Trophoblast cell (in vitro differentiated cells and primary cell): ENCODE measurements around the gene POU6F2.

Experiments used
- DNase-seq, 2 donors: peaks; one replicate each; pipeline ENCODE4 v3.0.0-alpha.2; 2016
- H2AFZ ChIP-seq: 2 replicates; pipeline ENCODE4 v1.6.1; 2013; ENCODE audit warnings: low read length, moderate library complexity, mild to moderate bottlenecking; ENCODE audit not compliant: insufficient read depth, poor library complexity
- H2AK5ac ChIP-seq: 2 replicates; pipeline ENCODE4 v1.6.1; 2013; ENCODE audit warnings: mild to moderate bottlenecking, low read length
- H2BK120ac ChIP-seq: 2 replicates; pipeline ENCODE4 v1.6.1; 2013; ENCODE audit warnings: low read length, mild to moderate bottlenecking, moderate library complexity; ENCODE audit not compliant: insufficient read depth, poor library complexity
- H2BK12ac ChIP-seq: 2 replicates; pipeline ENCODE4 v1.6.1; 2013; ENCODE audit warnings: mild to moderate bottlenecking, low read length, moderate library complexity
- H2BK5ac ChIP-seq: 2 replicates; pipeline ENCODE4 v1.6.1; 2013; ENCODE audit warnings: low read length, low read depth, moderate library complexity, mild to moderate bottlenecking; ENCODE audit not compliant: poor library complexity
- H3K14ac ChIP-seq: 2 replicates; pipeline ENCODE4 v1.6.1; 2013; ENCODE audit warnings: mild to moderate bottlenecking, low read length
- H3K18ac ChIP-seq: 2 replicates; pipeline ENCODE4 v1.6.1; 2013; ENCODE audit warnings: mild to moderate bottlenecking, low read length
- H3K23ac ChIP-seq: 2 replicates; pipeline ENCODE4 v1.6.1; 2013; ENCODE audit warnings: low read length
- H3K27ac ChIP-seq: 2 replicates; pipeline ENCODE4 v1.5.1; 2013; ENCODE audit warnings: low read depth, mild to moderate bottlenecking, inconsistent platforms, low read length, moderate library complexity
- H3K27me3 ChIP-seq: 2 replicates; pipeline ENCODE4 v1.6.1; 2013; ENCODE audit warnings: inconsistent platforms, mild to moderate bottlenecking, low read length, moderate library complexity; ENCODE audit not compliant: insufficient read depth
- H3K36me3 ChIP-seq, 2 experiments: 1 replicate in 1 of 2; 2 replicates in 1 of 2; pipeline ENCODE4 v1.6.1; 2013; ENCODE audit warnings: low read length in 2 of 2, mild to moderate bottlenecking in 2 of 2, moderate library complexity in 1 of 2; ENCODE audit not compliant: insufficient read depth in 2 of 2, control insufficient read depth in 1 of 2
- H3K4ac ChIP-seq: 2 replicates; pipeline ENCODE4 v1.6.1; 2013; ENCODE audit warnings: low read depth, mild to moderate bottlenecking, low read length, moderate library complexity
- H3K4me1 ChIP-seq, 2 experiments: 1 replicate in 1 of 2; 2 replicates in 1 of 2; pipeline ENCODE4 v1.6.1; 2013; ENCODE audit warnings: low read length in 2 of 2, mild to moderate bottlenecking in 2 of 2, moderate library complexity in 1 of 2; ENCODE audit not compliant: insufficient read depth in 2 of 2, control insufficient read depth in 1 of 2
- H3K4me2 ChIP-seq: 2 replicates; pipeline ENCODE4 v1.6.1; 2013; ENCODE audit warnings: inconsistent platforms, mild to moderate bottlenecking, low read length, moderate library complexity
- H3K4me3 ChIP-seq: 2 replicates; pipeline ENCODE4 v1.5.1; 2013; ENCODE audit warnings: mild to moderate bottlenecking, low read depth, low read length, inconsistent platforms
- H3K79me1 ChIP-seq: one replicate; pipeline ENCODE4 v1.6.1; 2013; ENCODE audit warnings: low read length
- H3K79me2 ChIP-seq: 2 replicates; pipeline ENCODE4 v1.6.1; 2013; ENCODE audit warnings: low read length, mild to moderate bottlenecking; ENCODE audit not compliant: control insufficient read depth, insufficient read depth, poor library complexity
- H3K9ac ChIP-seq: 2 replicates; pipeline ENCODE4 v1.6.1; 2013; ENCODE audit warnings: mild to moderate bottlenecking, low read length
- H3K9me3 ChIP-seq: 2 replicates; pipeline ENCODE4 v1.6.1; 2013; ENCODE audit warnings: low read depth, mild to moderate bottlenecking, control low read depth, inconsistent platforms, low read length; ENCODE audit not compliant: insufficient read depth
- H4K12ac ChIP-seq: 2 replicates; pipeline ENCODE4 v1.6.1; 2013; ENCODE audit warnings: low read depth, mild to moderate bottlenecking, low read length, moderate library complexity
- H4K8ac ChIP-seq: 2 replicates; pipeline ENCODE4 v1.6.1; 2013; ENCODE audit warnings: low read depth, mild to moderate bottlenecking, low read length, moderate library complexity
- H4K91ac ChIP-seq: one replicate; pipeline ENCODE4 v1.6.1; 2013; ENCODE audit warnings: low read depth, mild to moderate bottlenecking, low read length, moderate library complexity
- WGBS: extraction: QIAGEN DNeasy Blood & Tissue Kit; methylation state at CpG from one replicate; pipeline ENCODE4 v1.1.7; 2013; ENCODE audit warnings: missing lambda C conversion rate; ENCODE audit not compliant: insufficient read length, insufficient coverage; ENCODE audit errors: extremely low coverage; 5-methylcytosine and 5-hydroxymethylcytosine counted together

The POU6F2 gene

GRCh38 chr7:39291628-39292410 is 314.1 kb downstream of the POU6F2 start:
- no peak overlapping the region for H3K4me3 ChIP-seq
- no peak overlapping the region for H2BK120ac ChIP-seq
- H3K4me2 ChIP-seq = no peak overlapping the region
- H4K91ac ChIP-seq = no peak overlapping the region
- no peaks in the 10 kb centered on the region for H3K79me1 ChIP-seq
- H2BK5ac ChIP-seq = no peak overlapping the region
- H3K4ac ChIP-seq = no peak overlapping the region
- no peak for DNase-seq
- no peaks in the 10 kb centered on the region for H3K79me2 ChIP-seq
- no peak overlapping the region for H3K18ac ChIP-seq
- no peak overlapping the region for H4K12ac ChIP-seq
- no peak overlapping the region for H3K14ac ChIP-seq
- H3K36me3 ChIP-seq = no peaks in the 10 kb centered on the region
- no peak overlapping the region for H2BK12ac ChIP-seq
- peaks cover 1% of the 10 kb centered on the region for H3K9me3 ChIP-seq
- no CpG with 5 or more reads among the region's 10 CpGs for whole genome bisulfite sequencing
- H3K27ac ChIP-seq = no peak overlapping the region
- no peaks in the 10 kb centered on the region for H3K4me1 ChIP-seq
- no peaks in the 10 kb centered on the region for H3K27me3 ChIP-seq
- H3K9ac ChIP-seq = no peak overlapping the region
- no peak overlapping the region for H2AK5ac ChIP-seq
- H3K23ac ChIP-seq = no peak overlapping the region
- no peak overlapping the region for H4K8ac ChIP-seq
- no peak overlapping the region for H2AFZ ChIP-seq

GRCh38 chr7:39293056-39293823 is 315.5 kb downstream of the POU6F2 start:
- Histone ChIP-seq H3K79me2 (no peaks in the 10 kb centered on the region), H4K91ac (no peak overlapping the region), H3K4me3 (no peak overlapping the region), H3K9me3 (peaks cover 1% of the 10 kb centered on the region), H3K36me3 (no peaks in the 10 kb centered on the region), H2BK120ac (no peak overlapping the region), H3K4me1 (no peaks in the 10 kb centered on the region), H3K4me2 (no peak overlapping the region), H3K79me1 (no peaks in the 10 kb centered on the region), H3K4ac (no peak overlapping the region), H2AFZ (no peak overlapping the region), H3K14ac (no peak overlapping the region), H3K23ac (no peak overlapping the region), H3K27ac (no peak overlapping the region), H2AK5ac (no peak overlapping the region), H3K9ac (no peak overlapping the region), H2BK5ac (no peak overlapping the region), H4K12ac (no peak overlapping the region), H4K8ac (no peak overlapping the region), H3K18ac (no peak overlapping the region), H3K27me3 (no peaks in the 10 kb centered on the region), H2BK12ac (no peak overlapping the region)
- DNase-seq = no peak
- WGBS = no CpG with 5 or more reads among the region's 26 CpGs

GRCh38 chr7:39294022-39294421 is 316.3 kb downstream of the POU6F2 start:
- Histone ChIP-seq H3K79me1 (no peaks in the 10 kb centered on the region), H3K27me3 (no peaks in the 10 kb centered on the region), H3K4me2 (no peak overlapping the region), H3K27ac (no peak overlapping the region), H3K9me3 (peaks cover 1% of the 10 kb centered on the region), H2BK5ac (no peak overlapping the region), H2BK120ac (no peak overlapping the region), H3K23ac (no peak overlapping the region), H2BK12ac (no peak overlapping the region), H3K4me1 (no peaks in the 10 kb centered on the region), H3K36me3 (no peaks in the 10 kb centered on the region), H3K14ac (no peak overlapping the region), H3K4ac (no peak overlapping the region), H3K4me3 (no peak overlapping the region), H2AFZ (no peak overlapping the region), H4K12ac (no peak overlapping the region), H4K8ac (no peak overlapping the region), H4K91ac (no peak overlapping the region), H3K9ac (no peak overlapping the region), H2AK5ac (no peak overlapping the region), H3K79me2 (no peaks in the 10 kb centered on the region), H3K18ac (no peak overlapping the region)
- no CpG with 5 or more reads among the region's 4 CpGs for WGBS
- no peak for DNase-seq

- no peaks in the 10 kb centered on the region for H3K27me3 ChIP-seq
- no peak overlapping the region for H4K8ac ChIP-seq
- H3K4me3 ChIP-seq = no peak overlapping the region
- no peaks in the 10 kb centered on the region for H3K4me1 ChIP-seq
- H2BK5ac ChIP-seq = no peak overlapping the region
- no peaks in the 10 kb centered on the region for H3K79me1 ChIP-seq
- no peaks in the 10 kb centered on the region for H3K79me2 ChIP-seq
- no peak overlapping the region for H3K4me2 ChIP-seq
- no peak overlapping the region for H2BK12ac ChIP-seq
- no peaks in the 10 kb centered on the region for H3K36me3 ChIP-seq
- H3K4ac ChIP-seq = no peak overlapping the region
- no peak overlapping the region for H3K14ac ChIP-seq
- H2AFZ ChIP-seq = no peak overlapping the region
- H4K91ac ChIP-seq = no peak overlapping the region
- H3K18ac ChIP-seq = no peak overlapping the region
- no peak for DNase-seq
- no peak overlapping the region for H3K9ac ChIP-seq
- no peak overlapping the region for H3K27ac ChIP-seq
- H4K12ac ChIP-seq = no peak overlapping the region
- no peak overlapping the region for H2BK120ac ChIP-seq
- H3K23ac ChIP-seq = no peak overlapping the region
- peaks cover 1% of the 10 kb centered on the region for H3K9me3 ChIP-seq
- no peak overlapping the region for H2AK5ac ChIP-seq
Observed at GRCh38 chr7:39295796-39296195, 318.1 kb downstream of the POU6F2 start.
